ENCODE results near the gene SH3BP5.

SH3BP5 gene

GRCh38 chr3:15284121-15284889, 48.1 kb downstream of the SH3BP5 start:
- Histone ChIP-seq H3F3A (ENCODE audit: insufficient read depth, low read length) (no peaks in the 10 kb centered on the region), H4K20me1 (ENCODE audit: insufficient read depth, low read length) (no peaks in the 10 kb centered on the region), H3K4me2 (ENCODE audit: low read depth, low read length) (no peak overlapping the region), H3K9ac (ENCODE audit: low read length) (no peak overlapping the region), H3K27me3 (replicated peaks; ENCODE audit: insufficient read depth, low read length) (no peaks in the 10 kb centered on the region), H2AFZ (ENCODE audit: low read length) (no peak overlapping the region), H3K9me2 (replicated peaks; ENCODE audit: insufficient read depth, low read length) (no peaks in the 10 kb centered on the region), H3K79me2 (ENCODE audit: low read length) (no peaks in the 10 kb centered on the region), H3K9me3 (replicated peaks; ENCODE audit: insufficient read depth, low read length) (no peaks in the 10 kb centered on the region), H3K36me3 (replicated peaks; ENCODE audit: insufficient read depth, low read length) (no peaks in the 10 kb centered on the region), H3K27ac (ENCODE audit: low read length) (peak overlapping the region; percentile 24; the same call in 1 of the 2 replicates), H3K4me1 (ENCODE audit: low read length) (peaks cover 15% of the 10 kb centered on the region), H3K4me3 (ENCODE audit: low read length) (no peak overlapping the region)
- DNase-seq = no peak
- TF ChIP-seq, protein P1, sequence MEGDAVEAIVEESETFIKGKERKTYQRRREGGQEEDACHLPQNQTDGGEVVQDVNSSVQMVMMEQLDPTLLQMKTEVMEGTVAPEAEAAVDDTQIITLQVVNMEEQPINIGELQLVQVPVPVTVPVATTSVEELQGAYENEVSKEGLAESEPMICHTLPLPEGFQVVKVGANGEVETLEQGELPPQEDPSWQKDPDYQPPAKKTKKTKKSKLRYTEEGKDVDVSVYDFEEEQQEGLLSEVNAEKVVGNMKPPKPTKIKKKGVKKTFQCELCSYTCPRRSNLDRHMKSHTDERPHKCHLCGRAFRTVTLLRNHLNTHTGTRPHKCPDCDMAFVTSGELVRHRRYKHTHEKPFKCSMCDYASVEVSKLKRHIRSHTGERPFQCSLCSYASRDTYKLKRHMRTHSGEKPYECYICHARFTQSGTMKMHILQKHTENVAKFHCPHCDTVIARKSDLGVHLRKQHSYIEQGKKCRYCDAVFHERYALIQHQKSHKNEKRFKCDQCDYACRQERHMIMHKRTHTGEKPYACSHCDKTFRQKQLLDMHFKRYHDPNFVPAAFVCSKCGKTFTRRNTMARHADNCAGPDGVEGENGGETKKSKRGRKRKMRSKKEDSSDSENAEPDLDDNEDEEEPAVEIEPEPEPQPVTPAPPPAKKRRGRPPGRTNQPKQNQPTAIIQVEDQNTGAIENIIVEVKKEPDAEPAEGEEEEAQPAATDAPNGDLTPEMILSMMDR (IDR thresholded peaks at IDR 0.05; ENCODE audit: low read length) = no peak
- no peak for TF ChIP-seq EZH2 (optimal IDR thresholded peaks at IDR 0.05; ENCODE audit: low read depth, low read length)
- no peak for TF ChIP-seq EZH2phosphoT487 (IDR thresholded peaks at IDR 0.05; ENCODE audit: low read length)

DNA sequence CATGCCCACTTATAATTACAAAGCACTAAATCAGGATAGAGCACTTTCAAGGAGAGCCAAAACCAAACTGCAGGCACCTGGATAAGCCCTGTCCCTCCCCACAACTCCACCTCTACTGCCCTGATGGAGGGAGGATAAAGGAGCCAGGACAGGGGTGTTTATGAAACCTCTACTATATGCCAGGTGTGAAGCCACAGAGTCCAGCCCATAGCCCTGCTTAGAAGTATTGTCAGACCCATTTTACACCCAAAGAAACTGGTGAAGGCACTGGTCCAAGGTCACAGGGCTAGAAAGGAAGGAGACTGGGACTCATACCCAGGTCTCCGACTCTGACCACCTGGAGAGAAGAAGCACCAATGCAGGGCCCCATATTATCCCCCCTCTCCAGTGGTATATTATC, 48.7 kb downstream of the SH3BP5 start:
- Histone ChIP-seq H3K4me3 (ENCODE audit: low read length) (no peak overlapping the region), H3K9me3 (replicated peaks; ENCODE audit: insufficient read depth, low read length) (no peaks in the 10 kb centered on the region), H3K27ac (ENCODE audit: low read length) (peak overlapping the region; percentile 24; the same call in 1 of the 2 replicates), H3K9ac (ENCODE audit: low read length) (no peak overlapping the region), H3K36me3 (replicated peaks; ENCODE audit: insufficient read depth, low read length) (no peaks in the 10 kb centered on the region), H3K27me3 (replicated peaks; ENCODE audit: insufficient read depth, low read length) (no peaks in the 10 kb centered on the region), H2AFZ (ENCODE audit: low read length) (no peak overlapping the region), H4K20me1 (ENCODE audit: insufficient read depth, low read length) (no peaks in the 10 kb centered on the region), H3K9me2 (replicated peaks; ENCODE audit: insufficient read depth, low read length) (no peaks in the 10 kb centered on the region), H3K79me2 (ENCODE audit: low read length) (no peaks in the 10 kb centered on the region), H3K4me2 (ENCODE audit: low read depth, low read length) (no peak overlapping the region), H3K4me1 (ENCODE audit: low read length) (peaks cover 15% of the 10 kb centered on the region), H3F3A (ENCODE audit: insufficient read depth, low read length) (no peaks in the 10 kb centered on the region)
- TF ChIP-seq, protein P1 (IDR thresholded peaks at IDR 0.05; ENCODE audit: low read length) = no peak
- TF ChIP-seq EZH2 (optimal IDR thresholded peaks at IDR 0.05; ENCODE audit: low read depth, low read length) (no peak), EZH2phosphoT487 (IDR thresholded peaks at IDR 0.05; ENCODE audit: low read length) (no peak)
- peak; percentile 46 for DNase-seq

- no peaks in the 10 kb centered on the region for H3K36me3 ChIP-seq (replicated peaks; ENCODE audit: insufficient read depth, low read length)
- H3K4me1 ChIP-seq (ENCODE audit: low read length) = peaks cover 15% of the 10 kb centered on the region
- no peak overlapping the region for H3K9ac ChIP-seq (ENCODE audit: low read length)
- H3K9me2 ChIP-seq (replicated peaks; ENCODE audit: insufficient read depth, low read length) = no peaks in the 10 kb centered on the region
- TF ChIP-seq EZH2 (optimal IDR thresholded peaks at IDR 0.05; ENCODE audit: low read depth, low read length) = no peak
- TF ChIP-seq EZH2phosphoT487 (IDR thresholded peaks at IDR 0.05; ENCODE audit: low read length) = no peak
- TF ChIP-seq, protein P1 (IDR thresholded peaks at IDR 0.05; ENCODE audit: low read length) = no peak
- H3F3A ChIP-seq (ENCODE audit: insufficient read depth, low read length) = no peaks in the 10 kb centered on the region
- H4K20me1 ChIP-seq (ENCODE audit: insufficient read depth, low read length) = no peaks in the 10 kb centered on the region
- no peaks in the 10 kb centered on the region for H3K9me3 ChIP-seq (replicated peaks; ENCODE audit: insufficient read depth, low read length)
- H3K79me2 ChIP-seq (ENCODE audit: low read length) = no peaks in the 10 kb centered on the region
- H3K27me3 ChIP-seq (replicated peaks; ENCODE audit: insufficient read depth, low read length) = no peaks in the 10 kb centered on the region
- DNase-seq = no peak
- no peak overlapping the region for H2AFZ ChIP-seq (ENCODE audit: low read length)
- no peak overlapping the region for H3K27ac ChIP-seq (ENCODE audit: low read length)
- H3K4me3 ChIP-seq (ENCODE audit: low read length) = no peak overlapping the region
- H3K4me2 ChIP-seq (ENCODE audit: low read depth, low read length) = no peak overlapping the region
Measured at GRCh38 chr3:15281817-15282216, 50.6 kb downstream of the SH3BP5 start.
